ENCODE results near the gene LVRN. TPM values are rescaled to one million over a fixed set of nuclear protein-coding genes. Genes with fewer than 3 reads are reported as not detected.

The LVRN gene
- total RNA-seq, 1 experiment from 2014 or later = 0.09 TPM

GRCh38 chr5:116075191-116075831 is 113.0 kb downstream of the LVRN start:
- no peaks in the 10 kb centered on the region for H3K4me1 Mint-ChIP-seq
- Histone ChIP-seq H2BK12ac (ENCODE audit: insufficient read length, low read depth, low read length) (no peak overlapping the region), H3K4ac (ENCODE audit: low read depth, low read length) (no peak overlapping the region), H2BK120ac (ENCODE audit: low read depth, low read length, poor library complexity, severe bottlenecking) (no peak overlapping the region), H3K27me3 (ENCODE audit: insufficient read depth, low read length) (no peaks in the 10 kb centered on the region), H2BK15ac (ENCODE audit: low read depth, low read length) (no peak overlapping the region), H3T11ph (ENCODE audit: low read length) (no peak overlapping the region), H3K27ac (ENCODE audit: insufficient read length, low read depth, low read length) (no peak overlapping the region), H3K9ac (ENCODE audit: extremely low read depth, insufficient read length, low read length) (no peak overlapping the region), H3K56ac (ENCODE audit: insufficient read length, low read depth, low read length) (no peak overlapping the region), H3K4me2 (ENCODE audit: insufficient read depth, insufficient read length, low read length) (no peak overlapping the region), H2BK5ac (ENCODE audit: insufficient read length, low read length) (no peak overlapping the region), H3K14ac (ENCODE audit: insufficient read depth, low read length) (no peak overlapping the region), H4K8ac (replicated peaks; ENCODE audit: insufficient read length, low read depth, low read length) (no peak overlapping the region), H3K79me1 (ENCODE audit: insufficient read depth, low read depth, low read length, poor library complexity, severe bottlenecking) (no peaks in the 10 kb centered on the region), H4K5ac (ENCODE audit: insufficient read length, low read depth, low read length) (no peak overlapping the region), H3K4me1 (ENCODE audit: insufficient read depth, low read length) (no peaks in the 10 kb centered on the region), H3K23ac (ENCODE audit: insufficient read length, low read depth, low read length) (no peak overlapping the region), H2BK20ac (ENCODE audit: low read depth, low read length, poor library complexity, severe bottlenecking) (no peak overlapping the region), H2AFZ (ENCODE audit: low read length) (no peak overlapping the region), H3K18ac (ENCODE audit: insufficient read length, low read depth, low read length) (no peak overlapping the region), H3K79me2 (ENCODE audit: insufficient read depth, low read length) (no peaks in the 10 kb centered on the region; the same call in 1 of the 2 replicates), H4K91ac (ENCODE audit: insufficient read length, low read depth, low read length) (no peak overlapping the region), H4K20me1 (ENCODE audit: control insufficient read depth, insufficient read depth, insufficient read length) (no peaks in the 10 kb centered on the region), H3K9me3 (ENCODE audit: control insufficient read depth, low read depth, low read length) (no peaks in the 10 kb centered on the region), H3K23me2 (ENCODE audit: insufficient read length, low read depth, low read length, poor library complexity, severe bottlenecking) (no peaks in the 10 kb centered on the region), H2AK5ac (ENCODE audit: insufficient read length, low read length) (no peak overlapping the region)
- no peak for DNase-seq
- H3K4me3 Mint-ChIP-seq = no peak overlapping the region
- TF ChIP-seq CTCF (conservative IDR thresholded peaks at IDR 0.05) = no peak
- no peak overlapping the region for H3K27ac Mint-ChIP-seq
- no CpG with 5 or more reads among the region's 6 CpGs for WGBS (ENCODE audit: extremely low coverage, insufficient read length, low lambda C conversion rate)
- H3K36me3 Mint-ChIP-seq (ENCODE audit: insufficient read depth in 1 of 3, low read depth in 3 of 3) = no peaks in the 10 kb centered on the region
- no peaks in the 10 kb centered on the region for H3K9me3 Mint-ChIP-seq
- H3K27me3 Mint-ChIP-seq (ENCODE audit: low read depth) = peaks cover 2% of the 10 kb centered on the region; the same call in 1 of the 2 replicates

Data from H9 (cell line).